Body of pancreas (tissue), 4 donors: ENCODE results near the gene VRK1.

Experiments
- CTCF ChIP-seq, 7 experiments: fragments of 450-650 bp in 4 of 7; fragments of 200-600 bp in 3 of 7; sonication (generic) in 3 of 7; IDR thresholded peaks; one replicate each; pipeline ENCODE4 v1.5.1; 2016 to 2019; ENCODE audit warnings: antibody characterized with exemption in 7 of 7
- POLR2A ChIP-seq, 3 donors: fragments of 450-650 bp; IDR thresholded peaks; one replicate each; pipeline ENCODE4 v1.6.1; 2016; ENCODE audit warnings: antibody characterized with exemption in 3 of 3, mild to moderate bottlenecking in 2 of 3

GRCh38 chr14:96911499-96912149 lies 114.4 kb downstream of the VRK1 start:
- TF ChIP-seq POLR2A (IDR thresholded peaks at IDR 0.05) (no peak), CTCF (IDR thresholded peaks at IDR 0.05) (no peak)
